IMR-90 (cell line): ENCODE results near the gene DIP2C. TPM values are rescaled to one million over a fixed set of nuclear protein-coding genes. Genes with fewer than 3 reads are reported as not detected.

Source experiments
- ATAC-seq: fragments of 200-7000 bp; cut with Tn5 transposase; 2 replicates; pipeline ENCODE4 v1.9.1; 2020; ENCODE audit warnings: low read depth, mild to moderate bottlenecking, moderate library complexity
- BruUV-seq: library from RNA; stranded (reverse); fragments of 400-500 nt; replicated peaks from 2 replicates; lab custom pipeline; 2021; lab: Mats Ljungman, UMichigan
- CTCF ChIA-PET: fragments of 300-600 bp; formaldehyde crosslinking; extraction: SDS; loops from one replicate; lab custom pipeline; 2021; ENCODE audit warnings: antibody characterized with exemption; lab: Yijun Ruan, JAX
- POLR2A ChIA-PET: fragments of 300-600 bp; sonication (Branson Sonifier 250); formaldehyde crosslinking; loops from one replicate; lab custom pipeline; 2022; ENCODE audit warnings: antibody characterized with exemption; ENCODE audit not compliant: unreplicated experiment; lab: Charles Lee
- DNase-seq: peaks from one replicate; pipeline ENCODE4 v3.0.0; 2013
- H2AFZ ChIP-seq: replicated peaks from 2 replicates; pipeline ENCODE3; 2013; ENCODE audit warnings: low read length, mild to moderate bottlenecking; ENCODE audit not compliant: poor library complexity
- H2AK5ac ChIP-seq: 2 replicates; pipeline ENCODE4 v1.6.1; 2013; ENCODE audit warnings: low read depth, low read length, inconsistent platforms
- H2AK9ac ChIP-seq: replicated peaks from 2 replicates; pipeline ENCODE3; 2013; ENCODE audit warnings: mild to moderate bottlenecking, low read depth, low read length, moderate library complexity; ENCODE audit not compliant: poor library complexity
- H2BK120ac ChIP-seq: 2 replicates; pipeline ENCODE4 v1.6.1; 2013; ENCODE audit warnings: low read depth, low read length, inconsistent platforms
- H2BK15ac ChIP-seq: 3 replicates; pipeline ENCODE4 v1.6.1; 2013; ENCODE audit warnings: low read depth, low read length, inconsistent platforms
- H2BK20ac ChIP-seq: 2 replicates; pipeline ENCODE4 v1.6.1; 2013; ENCODE audit warnings: low read depth, mild to moderate bottlenecking, inconsistent platforms, low read length, moderate library complexity
- H2BK5ac ChIP-seq: 2 replicates; pipeline ENCODE4 v1.6.1; 2013; ENCODE audit warnings: mild to moderate bottlenecking, low read depth, low read length, inconsistent platforms; ENCODE audit not compliant: poor library complexity, severe bottlenecking
- H3K14ac ChIP-seq: replicated peaks from 2 replicates; pipeline ENCODE4 v1.6.1; 2013; ENCODE audit warnings: low read depth, low read length, inconsistent platforms
- H3K18ac ChIP-seq: 2 replicates; pipeline ENCODE4 v1.6.1; 2013; ENCODE audit warnings: low read depth, low read length, control low read depth
- H3K23ac ChIP-seq: 2 replicates; pipeline ENCODE4 v1.6.1; 2013; ENCODE audit warnings: low read depth, low read length, inconsistent platforms
- H3K27ac ChIP-seq: 2 replicates; pipeline ENCODE4 v1.5.1; 2013; ENCODE audit warnings: mild to moderate bottlenecking, control low read depth, low read length; ENCODE audit not compliant: insufficient read depth
- H3K27me3 ChIP-seq: 2 replicates; pipeline ENCODE4 v1.6.1; 2013; ENCODE audit warnings: low read length; ENCODE audit not compliant: control insufficient read depth, insufficient read depth
- H3K36me3 ChIP-seq: 2 replicates; pipeline ENCODE4 v1.6.1; 2013; ENCODE audit warnings: low read length, mixed read lengths; ENCODE audit not compliant: control insufficient read depth, insufficient read depth
- H3K4ac ChIP-seq: 2 replicates; pipeline ENCODE4 v1.6.1; 2013; ENCODE audit warnings: low read depth, low read length, inconsistent platforms
- H3K4me1 ChIP-seq: 2 replicates; pipeline ENCODE4 v1.6.1; 2013; ENCODE audit warnings: low read length, mixed read lengths; ENCODE audit not compliant: control insufficient read depth, insufficient read depth
- H3K4me2 ChIP-seq: 2 replicates; pipeline ENCODE4 v1.6.1; 2013; ENCODE audit warnings: low read depth, mild to moderate bottlenecking, control low read depth, low read length, moderate library complexity
- H3K4me3 ChIP-seq: 2 replicates; pipeline ENCODE4 v1.5.1; 2013; ENCODE audit warnings: low read depth, mild to moderate bottlenecking, control low read depth, low read length, moderate library complexity; ENCODE audit not compliant: insufficient read depth
- H3K56ac ChIP-seq: 2 replicates; pipeline ENCODE4 v1.6.1; 2013; ENCODE audit warnings: low read length, inconsistent platforms; ENCODE audit not compliant: insufficient read depth; ENCODE audit errors: extremely low read depth
- H3K79me1 ChIP-seq, 2 experiments: 2 replicates each; pipeline ENCODE4 v1.6.1; 2013; ENCODE audit warnings: low read length in 2 of 2, inconsistent platforms in 1 of 2, low read depth in 1 of 2
- H3K9ac ChIP-seq: 2 replicates; pipeline ENCODE4 v1.6.1; 2013; ENCODE audit warnings: low read depth, low read length, control low read depth
- H3K9me1 ChIP-seq: 2 replicates; pipeline ENCODE4 v1.6.1; 2013; ENCODE audit warnings: low read length, inconsistent platforms; ENCODE audit not compliant: insufficient read depth
- H3K9me3 ChIP-seq: 2 replicates; pipeline ENCODE4 v1.6.1; 2013; ENCODE audit warnings: low read length; ENCODE audit not compliant: control insufficient read depth, insufficient read depth
- H4K20me1 ChIP-seq: 2 replicates; pipeline ENCODE4 v1.6.1; 2013; ENCODE audit warnings: low read length, inconsistent platforms; ENCODE audit not compliant: insufficient read depth
- H4K5ac ChIP-seq: 2 replicates; pipeline ENCODE4 v1.6.1; 2013; ENCODE audit warnings: mild to moderate bottlenecking, low read depth, low read length, control low read depth
- H4K8ac ChIP-seq, 2 experiments: 2 replicates each; pipeline ENCODE4 v1.6.1; 2013; ENCODE audit warnings: low read depth in 2 of 2, low read length in 2 of 2, control low read depth in 1 of 2, inconsistent platforms in 1 of 2
- H4K91ac ChIP-seq: 2 replicates; pipeline ENCODE4 v1.6.1; 2013; ENCODE audit warnings: low read depth, low read length, inconsistent platforms; ENCODE audit not compliant: insufficient read depth
- BHLHE40 ChIP-seq: fragments of 150-350 bp; IDR thresholded peaks from 2 replicates; pipeline ENCODE4 v1.6.1; 2016; ENCODE audit warnings: mild to moderate bottlenecking, low read depth, low read length
- CEBPB ChIP-seq: IDR thresholded peaks from 2 replicates; pipeline ENCODE4 v1.6.1; 2012; ENCODE audit warnings: low read depth, low read length, improper control_type of control experiment
- CHD1 ChIP-seq: IDR thresholded peaks from 2 replicates; pipeline ENCODE4 v1.6.1; 2012; ENCODE audit warnings: low read depth, low read length, improper control_type of control experiment
- FOS ChIP-seq: fragments of 150-350 bp; IDR thresholded peaks from 2 replicates; pipeline ENCODE4 v1.6.1; 2016; ENCODE audit warnings: low read depth, low read length
- MAFK ChIP-seq: IDR thresholded peaks from 2 replicates; pipeline ENCODE4 v1.6.1; 2012; ENCODE audit warnings: low read depth, low read length, improper control_type of control experiment
- MXI1 ChIP-seq: IDR thresholded peaks from 2 replicates; pipeline ENCODE4 v1.6.1; 2012; ENCODE audit warnings: low read depth, mild to moderate bottlenecking, low read length, moderate library complexity, borderline replicate concordance
- POLR2A ChIP-seq: IDR thresholded peaks from 2 replicates; pipeline ENCODE4 v1.6.1; 2012; ENCODE audit warnings: mild to moderate bottlenecking, low read depth, low read length
- RFX5 ChIP-seq: IDR thresholded peaks from 2 replicates; pipeline ENCODE4 v1.8.0; 2012; ENCODE audit warnings: low read depth, mild to moderate bottlenecking, low read length, moderate library complexity
- SMC3 ChIP-seq: fragments of 150-350 bp; IDR thresholded peaks from 2 replicates; pipeline ENCODE4 v1.6.1; 2016; ENCODE audit warnings: low read depth, mild to moderate bottlenecking, antibody characterized with exemption, low read length, moderate library complexity
- WGBS, 2 experiments: methylation state at CpG; one replicate each; pipeline versions ENCODE4 v1.1.5 to v1.1.7; 2013; ENCODE audit warnings: missing lambda C conversion rate in 2 of 2; ENCODE audit not compliant: insufficient read length in 1 of 2; ENCODE audit errors: extremely low coverage in 2 of 2; 5-methylcytosine and 5-hydroxymethylcytosine counted together
- dilution Hi-C: fragments of 300-500 bp; cut with HindIII; formaldehyde crosslinking; loops from one replicate; pipeline ENCODE4 v1.14.3; 2018; ENCODE audit warnings: low sequenced_read_pairs; ENCODE audit not compliant: unreplicated experiment
- in situ Hi-C: fragments of 300-500 bp; cut with MboI; formaldehyde crosslinking; loops from 3 replicates; pipeline ENCODE4 v1.14.3; 2019; ENCODE audit warnings: low sequenced_read_pairs, inconsistent platforms, mixed read lengths
- intact Hi-C: fragments of 100-400 bp; cut with micrococcal nuclease; formaldehyde crosslinking; loops from 2 replicates; pipeline ENCODE4 v1.10.0; 2022
- polyA plus RNA-seq, 3 experiments: library from polyadenylated mRNA; depleted of rRNA; stranded (reverse); fragments of >200 nt; gene quantifications; 2 replicates each; pipeline ENCODE4 v1.2.3, GENCODE V29; 2012; ENCODE audit warnings: low replicate concordance in 1 of 3
- total RNA-seq: library from RNA; depleted of rRNA; stranded (reverse); fragments of >200 nt; gene quantifications from 2 replicates; pipeline ENCODE4 v1.2.3, GENCODE V29; 2012
- TF ChIP-seq, protein P1 (sequence below): conservative IDR thresholded peaks from 2 replicates; pipeline ENCODE4 v1.5.1; 2012; ENCODE audit warnings: mild to moderate bottlenecking, low read depth, low read length, improper control_type of control experiment
- TF ChIP-seq, protein P2 (sequence below): fragments of 150-350 bp; IDR thresholded peaks from 2 replicates; pipeline ENCODE4 v1.6.1; 2016; ENCODE audit warnings: low read depth, mild to moderate bottlenecking, low read length, moderate library complexity, borderline replicate concordance

The DIP2C gene
- total and polyA plus RNA-seq, 2 of the 4 experiments (the other 2 are of a cell fraction), result 8.6 to 17.3 TPM

DNA sequence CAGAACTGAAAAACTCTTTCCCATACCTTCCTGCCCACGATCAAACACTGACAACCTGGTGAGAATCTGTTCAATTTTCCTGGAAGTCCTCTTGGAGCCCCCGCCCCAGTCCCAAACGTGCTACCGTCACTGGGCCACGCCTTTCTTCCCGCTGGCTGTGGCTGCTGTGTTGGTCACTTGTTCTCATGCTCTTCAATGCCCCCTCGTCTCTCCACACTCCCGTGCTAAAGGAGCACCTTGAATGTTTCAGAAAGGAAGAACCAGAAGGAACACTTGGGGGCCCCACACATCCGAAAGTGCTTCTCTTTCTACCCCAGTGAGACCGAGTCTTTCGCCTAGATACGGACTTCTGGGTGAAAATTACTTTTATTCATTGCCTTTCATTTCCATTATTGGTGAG is 215.1 kb downstream of the DIP2C start:
- Histone ChIP-seq H3K9ac (no peak overlapping the region), H2AK5ac (no peak overlapping the region), H3K9me1 (peaks cover 24% of the 10 kb centered on the region), H3K27ac (no peak overlapping the region), H3K27me3 (no peaks in the 10 kb centered on the region), H2BK15ac (no peak overlapping the region), H2BK120ac (no peak overlapping the region), H4K20me1 (no peaks in the 10 kb centered on the region; the same call in none of the 2 replicates), H4K91ac (no peak overlapping the region), H2BK20ac (no peak overlapping the region), H3K18ac (no peak overlapping the region), H4K5ac (no peak overlapping the region), H2BK5ac (no peak overlapping the region), H2AK9ac (no peak overlapping the region), H3K4ac (no peak overlapping the region), H3K4me3 (no peak overlapping the region), H3K9me3 (no peaks in the 10 kb centered on the region), H3K79me1 (peaks cover 15 to 69% of the 10 kb centered on the region in 2 experiments), H4K8ac (no peak overlapping the region), H3K36me3 (peaks cover 39% of the 10 kb centered on the region), H3K23ac (no peak overlapping the region), H2AFZ (no peak overlapping the region), H3K56ac (no peak overlapping the region), H3K4me2 (no peak overlapping the region), H3K4me1 (no peaks in the 10 kb centered on the region), H3K14ac (no peak overlapping the region)
- intact Hi-C loops, result no loop called here
- DNase-seq (no peak), ATAC-seq (no peak)
- dilution Hi-C loops, result no loop called here
- CTCF ChIA-PET, result no interaction called here
- 80% methylated on average over 5 of the region's 12 CpGs; no CpG with 5 or more reads in 1 of the 2 experiments for WGBS, 2 experiments
- TF ChIP-seq MAFK (no peak), POLR2A (no peak), CHD1 (no peak), CEBPB (no peak), MXI1 (no peak), SMC3 (no peak), BHLHE40 (no peak), FOS (no peak), RFX5 (no peak)
- TF ChIP-seq, protein P1, sequence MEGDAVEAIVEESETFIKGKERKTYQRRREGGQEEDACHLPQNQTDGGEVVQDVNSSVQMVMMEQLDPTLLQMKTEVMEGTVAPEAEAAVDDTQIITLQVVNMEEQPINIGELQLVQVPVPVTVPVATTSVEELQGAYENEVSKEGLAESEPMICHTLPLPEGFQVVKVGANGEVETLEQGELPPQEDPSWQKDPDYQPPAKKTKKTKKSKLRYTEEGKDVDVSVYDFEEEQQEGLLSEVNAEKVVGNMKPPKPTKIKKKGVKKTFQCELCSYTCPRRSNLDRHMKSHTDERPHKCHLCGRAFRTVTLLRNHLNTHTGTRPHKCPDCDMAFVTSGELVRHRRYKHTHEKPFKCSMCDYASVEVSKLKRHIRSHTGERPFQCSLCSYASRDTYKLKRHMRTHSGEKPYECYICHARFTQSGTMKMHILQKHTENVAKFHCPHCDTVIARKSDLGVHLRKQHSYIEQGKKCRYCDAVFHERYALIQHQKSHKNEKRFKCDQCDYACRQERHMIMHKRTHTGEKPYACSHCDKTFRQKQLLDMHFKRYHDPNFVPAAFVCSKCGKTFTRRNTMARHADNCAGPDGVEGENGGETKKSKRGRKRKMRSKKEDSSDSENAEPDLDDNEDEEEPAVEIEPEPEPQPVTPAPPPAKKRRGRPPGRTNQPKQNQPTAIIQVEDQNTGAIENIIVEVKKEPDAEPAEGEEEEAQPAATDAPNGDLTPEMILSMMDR, result no peak
- TF ChIP-seq, protein P2, sequence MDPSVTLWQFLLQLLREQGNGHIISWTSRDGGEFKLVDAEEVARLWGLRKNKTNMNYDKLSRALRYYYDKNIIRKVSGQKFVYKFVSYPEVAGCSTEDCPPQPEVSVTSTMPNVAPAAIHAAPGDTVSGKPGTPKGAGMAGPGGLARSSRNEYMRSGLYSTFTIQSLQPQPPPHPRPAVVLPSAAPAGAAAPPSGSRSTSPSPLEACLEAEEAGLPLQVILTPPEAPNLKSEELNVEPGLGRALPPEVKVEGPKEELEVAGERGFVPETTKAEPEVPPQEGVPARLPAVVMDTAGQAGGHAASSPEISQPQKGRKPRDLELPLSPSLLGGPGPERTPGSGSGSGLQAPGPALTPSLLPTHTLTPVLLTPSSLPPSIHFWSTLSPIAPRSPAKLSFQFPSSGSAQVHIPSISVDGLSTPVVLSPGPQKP, result no peak
- in situ Hi-C loops, result no loop called here
- POLR2A ChIA-PET, result no interaction called here
- BruUV-seq, result no TSS peak
